Ecto neural progenitor cell (in vitro differentiated cells): ENCODE measurements around the gene TRAPPC2.

Experiments
- DNase-seq: peaks from one replicate; pipeline ENCODE4 v3.0.0-alpha.2; 2018; ENCODE audit warnings: low spot score

The TRAPPC2 gene

DNA sequence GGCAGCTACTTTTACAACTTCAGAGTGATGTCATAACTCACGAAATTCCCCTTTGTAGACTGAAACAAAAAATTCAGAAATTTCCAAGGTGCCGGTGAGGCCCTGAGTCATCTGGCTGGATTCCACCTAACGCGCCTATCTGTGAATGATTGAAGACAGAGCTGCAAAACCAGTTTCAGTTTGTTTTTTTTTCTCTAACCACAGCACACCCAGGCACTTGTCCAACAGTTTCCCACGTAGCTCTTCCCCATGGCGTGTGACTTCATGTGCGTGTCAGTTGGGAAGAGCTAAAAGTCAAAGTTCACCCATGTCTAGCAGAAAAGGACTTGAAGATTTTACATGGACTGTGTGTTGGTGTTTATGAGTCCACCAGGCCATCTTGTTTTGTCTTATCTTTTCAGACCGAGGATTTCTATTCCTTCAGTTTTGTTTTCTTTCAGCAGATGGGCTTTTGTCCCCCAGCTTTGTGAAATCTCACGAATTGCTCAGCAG lies 65.1 kb downstream of the TRAPPC2 start:
- no peak for DNase-seq

DNA sequence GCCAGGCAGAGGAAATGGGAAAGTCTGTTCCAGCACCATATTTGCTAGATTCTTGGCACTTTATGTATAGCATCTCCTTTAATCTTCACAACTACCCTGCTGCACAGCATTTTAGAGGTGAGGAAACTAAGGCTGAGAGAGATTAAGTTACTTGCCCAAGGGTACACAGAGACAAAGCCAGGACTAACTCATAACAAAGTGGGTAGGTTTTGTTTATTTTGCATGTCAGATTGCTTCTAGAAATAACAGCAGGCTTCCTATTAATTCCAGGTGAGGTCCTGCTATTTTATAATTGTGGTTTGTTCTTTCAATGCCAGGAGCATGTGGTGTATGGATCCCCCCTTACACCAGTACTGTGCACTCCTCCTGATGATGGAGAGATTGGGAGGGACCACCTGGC lies 66.5 kb downstream of the TRAPPC2 start:
- no peak for DNase-seq

DNA sequence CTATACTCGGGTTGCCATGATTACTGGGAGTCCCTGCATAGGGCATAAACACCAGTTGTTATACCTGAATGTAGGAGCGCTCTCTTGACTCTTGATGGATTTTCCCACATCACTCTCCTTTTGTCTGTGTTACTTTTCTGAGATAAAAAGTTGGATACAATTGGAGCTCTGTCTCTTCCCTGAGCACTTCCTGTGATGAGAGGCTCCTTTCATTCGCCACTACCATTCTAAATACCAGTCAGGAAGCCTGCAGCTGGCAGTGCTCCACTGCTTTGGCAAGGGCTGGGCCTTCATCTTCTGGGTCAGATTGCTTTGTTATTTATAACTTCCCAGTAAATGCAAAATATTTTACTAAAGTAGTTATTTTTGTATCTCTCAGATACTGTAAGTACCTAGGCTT lies 67.6 kb downstream of the TRAPPC2 start:
- DNase-seq, result no peak

DNA sequence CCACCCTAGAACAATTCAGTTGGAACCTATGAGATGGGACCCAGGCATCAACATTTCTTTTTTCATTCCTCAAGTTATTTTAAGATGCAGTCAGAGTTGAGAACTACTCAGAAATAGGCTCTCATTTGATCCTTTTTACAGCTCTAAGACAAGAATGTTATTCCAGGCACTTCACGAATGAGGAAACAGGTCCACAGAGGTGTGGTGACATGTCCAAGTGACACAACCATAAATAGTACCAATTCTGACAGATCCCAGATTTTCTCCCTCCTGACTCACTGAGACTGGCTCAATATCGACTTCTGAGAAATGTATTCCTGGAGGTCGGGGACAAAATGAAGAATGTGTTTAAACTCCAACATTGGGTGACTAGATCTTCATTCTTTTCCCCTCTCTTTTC lies 70.4 kb downstream of the TRAPPC2 start:
- no peak for DNase-seq

DNA sequence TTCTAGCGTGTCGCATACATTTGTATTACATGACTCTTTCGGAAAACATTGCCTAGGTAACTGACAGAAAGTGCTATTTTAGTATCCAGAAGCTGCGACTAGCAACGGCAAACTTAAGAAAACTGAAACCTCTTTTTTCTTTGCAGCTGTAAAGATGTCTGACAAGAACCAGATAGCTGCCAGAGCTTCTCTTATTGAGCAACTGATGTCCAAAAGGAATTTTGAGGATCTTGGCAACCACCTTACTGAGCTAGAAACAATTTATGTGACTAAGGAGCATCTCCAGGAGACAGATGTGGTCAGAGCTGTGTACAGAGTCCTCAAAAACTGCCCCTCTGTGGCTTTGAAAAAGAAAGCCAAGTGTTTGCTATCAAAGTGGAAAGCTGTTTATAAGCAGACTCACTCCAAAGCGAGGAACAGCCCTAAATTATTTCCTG lies 72.0 kb downstream of the TRAPPC2 start:
- no peak for DNase-seq
